Adrenal gland (tissue), 12 donors: ENCODE data around the gene SAFB. TPM values are rescaled to one million over a fixed set of nuclear protein-coding genes. Genes with fewer than 3 reads are reported as not detected.

Experiments used
- DNase-seq, 7 donors: peaks; one replicate each; pipeline ENCODE4 v3.0.0-alpha.2; 2019 to 2020
- H3K27ac ChIP-seq, 5 donors: fragments of 200-600 bp; sonication (generic) in 4 of 5; 1 replicate in 3 of 5; 2 replicates in 2 of 5; pipeline versions ENCODE4 v1.5.1 to v1.8.0; 2016 to 2020; ENCODE audit warnings: mild to moderate bottlenecking in 1 of 5
- H3K27me3 ChIP-seq: fragments of 200-600 bp; 2 replicates; pipeline ENCODE4 v1.8.0; 2021
- H3K36me3 ChIP-seq, 2 donors: fragments of 200-600 bp; replicated peaks in 1 of 2; 1 replicate in 1 of 2; 2 replicates in 1 of 2; pipeline versions ENCODE4 v1.5.1 to v1.8.0; 2018 to 2022
- H3K4me1 ChIP-seq, 2 donors: fragments of 200-600 bp; replicated peaks in 1 of 2; 1 replicate in 1 of 2; 2 replicates in 1 of 2; pipeline versions ENCODE4 v1.5.1 to v1.8.0; 2018 to 2021
- H3K4me3 ChIP-seq, 4 donors: fragments of 200-600 bp; sonication (generic) in 3 of 4; one replicate each; pipeline ENCODE4 v1.5.1; 2016 to 2018
- H3K9me3 ChIP-seq, 3 donors: fragments of 200-600 bp; sonication (generic) in 1 of 3; replicated peaks in 1 of 3; 1 replicate in 2 of 3; 2 replicates in 1 of 3; pipeline versions ENCODE4 v1.5.1 to v1.8.0; 2016 to 2021
- CTCF ChIP-seq, 6 experiments: fragments of 450-650 bp in 4 of 6; fragments of 200-600 bp in 2 of 6; sonication (generic) in 1 of 6; IDR thresholded peaks; 1 replicate in 5 of 6; 2 replicates in 1 of 6; pipeline versions ENCODE4 v1.5.1 to v1.8.0; 2016 to 2021; ENCODE audit warnings: antibody characterized with exemption in 6 of 6, mild to moderate bottlenecking in 2 of 6, moderate library complexity in 1 of 6
- POLR2A ChIP-seq, 2 donors: fragments of 450-650 bp; IDR thresholded peaks; one replicate each; pipeline ENCODE4 v1.6.1; 2017; ENCODE audit warnings: antibody characterized with exemption in 2 of 2, mild to moderate bottlenecking in 2 of 2, moderate library complexity in 1 of 2
- WGBS, 4 donors: extraction: QIAGEN DNeasy Blood & Tissue Kit in 2 of 4; methylation state at CpG; one replicate each; pipeline versions ENCODE4 v1.1.5 to v1.1.7; 2013 to 2017; 5-methylcytosine and 5-hydroxymethylcytosine counted together
- intact Hi-C, 2 donors: fragments of 100-400 bp; cut with DNase I; formaldehyde crosslinking; loops; one replicate each; pipeline versions ENCODE4 v1.14.1 to v1.15.0; 2022 to 2023
- polyA plus RNA-seq, 3 donors: library from polyadenylated mRNA; stranded (reverse); fragments of 200-250 nt in 2 of 3; fragments of 350-450 nt in 1 of 3; fragmentation: Illumina TruSeq in 1 of 3; extraction: RNeasy Lipid Tissue Mini Kit (QIAGEN cat#74804) in 1 of 3; gene quantifications; one replicate each; pipeline ENCODE4 v1.2.3, GENCODE V29; 2013 to 2014
- total RNA-seq, 9 donors: library from RNA; depleted of rRNA in 4 of 9; stranded (reverse); fragments of >200 nt in 4 of 9; fragments of 120-200 nt in 1 of 9; fragmentation: NEBNext Ultra II Directional in 1 of 9; extraction: Animal tissue kit (Norgen Biotek cat#: 25700) in 1 of 9; gene quantifications; one replicate each; pipeline versions ENCODE4 v1.1.0 to v1.2.4, GENCODE V29; 2013 to 2023
- donor health status: healthy with polysubstance abuse.
- donor health status: Bipolar disorder and iron deficiency.
- donor health status: DM: yes; HTN: yes; CAD: no.
- donor health status: DM: no; HTN: no; CAD: no.
- donor health status: DM: no; HTN: no; CAD: no.
- donor health status: DM: yes; HTN: yes; CAD: no.

Gene SAFB
- total and polyA plus RNA-seq, 12 donors = 38.4 to 125 (median 55.5) TPM

- H3K27ac ChIP-seq = peak overlapping the region in 3 of 5 donors; percentile 54 to 86 (median 82)
- DNase-seq = peak in 4 of 7 donors; percentile 37 to 65 (median 44)
- H3K4me1 ChIP-seq = peaks cover 14 to 28% of the 10 kb centered on the region in 2 donors
- no peak overlapping the region for H3K4me3 ChIP-seq
- no peaks in the 10 kb centered on the region for H3K27me3 ChIP-seq
- no peak for TF ChIP-seq CTCF (IDR thresholded peaks at IDR 0.05)
- TF ChIP-seq POLR2A (IDR thresholded peaks at IDR 0.05) = no peak
- H3K9me3 ChIP-seq = no peaks in the 10 kb centered on the region
- WGBS, 4 donors = 73 to 86% (median 76%) methylated on average over 7 to 42 of the region's 42 CpGs
- intact Hi-C loops = no loop called here
- peaks cover 0 to 85% of the 10 kb centered on the region in 2 donors for H3K36me3 ChIP-seq
These were observed 73.5 kb downstream of the SAFB start for GRCh38 chr19:5696196-5697021.

GRCh38 chr19:5697022-5697889 is 74.4 kb downstream of the SAFB start:
- peak; percentile 69 to 87 (median 84) for DNase-seq
- TF ChIP-seq POLR2A (IDR thresholded peaks at IDR 0.05) = peak in 1 of 2 donors; percentile 3
- TF ChIP-seq CTCF (IDR thresholded peaks at IDR 0.05) = no peak
- H3K4me3 ChIP-seq = no peak overlapping the region
- peak overlapping the region in 4 of 5 donors; percentile 15 to 86 (median 68) for H3K27ac ChIP-seq
- WGBS, 4 donors = 48 to 54% (median 52%) methylated on average over 17 to 25 of the region's 25 CpGs
- no peaks in the 10 kb centered on the region for H3K27me3 ChIP-seq
- peaks cover 7 to 20% of the 10 kb centered on the region in 2 donors for H3K4me1 ChIP-seq
- H3K36me3 ChIP-seq = peaks cover 0 to 76% of the 10 kb centered on the region in 2 donors
- no peaks in the 10 kb centered on the region for H3K9me3 ChIP-seq
- intact Hi-C loops = no loop called here

- peak overlapping the region in 4 of 5 donors; percentile 15 to 86 (median 68) for H3K27ac ChIP-seq
- peaks cover 4 to 12% of the 10 kb centered on the region in 2 donors for H3K4me1 ChIP-seq
- H3K27me3 ChIP-seq = no peaks in the 10 kb centered on the region
- DNase-seq = peak in 5 of 7 donors; percentile 55 to 64 (median 58)
- no peak for TF ChIP-seq POLR2A (IDR thresholded peaks at IDR 0.05)
- no peak for TF ChIP-seq CTCF (IDR thresholded peaks at IDR 0.05)
- 62 to 83% (median 71%) methylated on average over 7 to 30 of the region's 30 CpGs for WGBS, 4 donors
- intact Hi-C loops = no loop called here
- no peak overlapping the region for H3K4me3 ChIP-seq
- peaks cover 0 to 69% of the 10 kb centered on the region in 2 donors for H3K36me3 ChIP-seq
- no peaks in the 10 kb centered on the region for H3K9me3 ChIP-seq
These were observed 75.2 kb downstream of the SAFB start for GRCh38 chr19:5697890-5698634.
